HCT116 (cell line): ENCODE measurements around the gene CBLC. TPM values are rescaled to one million over a fixed set of nuclear protein-coding genes. Genes with fewer than 3 reads are reported as not detected.

Experiments used
- ATAC-seq: fragments of 200-7000 bp; cut with Tn5 transposase; 2 replicates; pipeline ENCODE4 v1.9.1; 2020; ENCODE audit warnings: mild to moderate bottlenecking, moderate library complexity
- BruUV-seq: library from RNA; stranded (reverse); fragments of 400-500 nt; replicated peaks from 2 replicates; lab custom pipeline; 2021; lab: Mats Ljungman, UMichigan
- CTCF ChIA-PET: fragments of 300-600 bp; sonication (Branson Sonifier 250); formaldehyde crosslinking; loops from one replicate; lab custom pipeline; 2021; ENCODE audit warnings: antibody characterized with exemption; lab: Charles Lee
- POLR2A ChIA-PET: fragments of 300-600, 350-600 bp; sonication (Branson Sonifier 250); formaldehyde crosslinking; loops from one replicate; lab custom pipeline; 2021; ENCODE audit warnings: antibody characterized with exemption; lab: Charles Lee
- RAD21 ChIA-PET, 2 experiments: fragments of 300-600 bp; sonication (Branson Sonifier 250); formaldehyde crosslinking; loops; one replicate each; lab custom pipeline; 2023; ENCODE audit warnings: low total read pairs in 2 of 2; ENCODE audit not compliant: uncharacterized antibody in 2 of 2, unreplicated experiment in 2 of 2, low non-redundant PET in 1 of 2; lab: Charles Lee
- DNase-seq: peaks from one replicate; pipeline ENCODE4 v3.0.0-alpha.2; 2010; ENCODE audit warnings: low read depth, low spot score
- H2AFZ ChIP-seq: fragments of 200-600 bp; shearing (Covaris generic), sonication (generic); 2 replicates; pipeline ENCODE4 v1.6.1; 2017; ENCODE audit warnings: low read depth, mixed run types, mixed read lengths, antibody characterized with exemption, low read length; ENCODE audit not compliant: poor library complexity, severe bottlenecking
- H3K27ac ChIP-seq: 2 replicates; pipeline ENCODE4 v1.5.1; 2012; ENCODE audit warnings: low read depth, low read length
- H3K27me3 ChIP-seq: fragments of 200-600 bp; sonication (generic); 2 replicates; pipeline ENCODE4 v1.6.1; 2016; ENCODE audit warnings: mixed run types, low read length, mixed read lengths; ENCODE audit not compliant: insufficient read depth
- H3K36me3 ChIP-seq, 2 experiments: fragments of 200-500 bp in 1 of 2; fragments of 200-600 bp in 1 of 2; sonication (Bioruptor generic) in 1 of 2; sonication (generic) in 1 of 2; 2 replicates each; pipeline versions ENCODE4 v1.5.1 to v1.6.1; 2014 to 2016; ENCODE audit warnings: low read length in 2 of 2, inconsistent platforms in 1 of 2, mixed read lengths in 1 of 2, mixed run types in 1 of 2; ENCODE audit not compliant: insufficient read depth in 2 of 2, control insufficient read depth in 1 of 2
- H3K4me1 ChIP-seq, 2 experiments: fragments of 200-600 bp in 1 of 2; sonication (generic) in 1 of 2; 2 replicates each; pipeline versions ENCODE4 v1.5.1 to v1.6.1; 2012 to 2017; ENCODE audit warnings: low read length in 2 of 2, inconsistent platforms in 1 of 2, mild to moderate bottlenecking in 1 of 2, mixed read lengths in 1 of 2, mixed run types in 1 of 2, moderate library complexity in 1 of 2; ENCODE audit not compliant: insufficient read depth in 2 of 2, control insufficient read depth in 1 of 2
- H3K4me2 ChIP-seq: fragments of 200-600 bp; sonication (generic); 2 replicates; pipeline ENCODE4 v1.6.1; 2017; ENCODE audit warnings: mixed run types, low read length, mixed read lengths
- H3K4me3 ChIP-seq, 2 experiments: fragments of 200-600 bp in 1 of 2; sonication (generic) in 1 of 2; replicated peaks in 1 of 2; 2 replicates each; pipeline ENCODE4 v1.5.1; 2011 to 2016; ENCODE audit warnings: low read length in 2 of 2, control low read depth in 1 of 2, low read depth in 1 of 2, mild to moderate bottlenecking in 1 of 2, mixed read lengths in 1 of 2, mixed run types in 1 of 2
- H3K79me2 ChIP-seq: fragments of 200-600 bp; sonication (generic); 2 replicates; pipeline ENCODE4 v1.6.1; 2017; ENCODE audit warnings: mild to moderate bottlenecking, mixed run types, low read length, moderate library complexity, mixed read lengths; ENCODE audit not compliant: insufficient read depth
- H3K9ac ChIP-seq: fragments of 200-600 bp; sonication (generic); 2 replicates; pipeline ENCODE4 v1.6.1; 2016; ENCODE audit warnings: low read length, mixed read lengths
- H3K9me2 ChIP-seq: fragments of 200-600 bp; sonication (generic), shearing (Covaris generic); 2 replicates; pipeline ENCODE4 v1.6.1; 2017; ENCODE audit warnings: mixed run types, mild to moderate bottlenecking, moderate library complexity; ENCODE audit not compliant: insufficient read depth
- H3K9me3 ChIP-seq, 2 experiments: fragments of 200-500 bp in 1 of 2; fragments of 200-600 bp in 1 of 2; sonication (Bioruptor generic) in 1 of 2; sonication (generic) in 1 of 2; 2 replicates each; pipeline ENCODE4 v1.6.1; 2014 to 2017; ENCODE audit warnings: low read length in 2 of 2, mixed read lengths in 2 of 2, inconsistent platforms in 1 of 2, low read depth in 1 of 2, mild to moderate bottlenecking in 1 of 2, mixed run types in 1 of 2, moderate library complexity in 1 of 2; ENCODE audit not compliant: control insufficient read depth in 1 of 2, insufficient read depth in 1 of 2
- H4K20me1 ChIP-seq: fragments of 200-600 bp; sonication (generic), shearing (Covaris generic); 2 replicates; pipeline ENCODE4 v1.6.1; 2017; ENCODE audit warnings: mixed run types, mild to moderate bottlenecking, moderate library complexity; ENCODE audit not compliant: insufficient read depth
- EZH2phosphoT487 ChIP-seq: fragments of 200-600 bp; IDR thresholded peaks from 2 replicates; pipeline ENCODE4 v1.6.1; 2018; ENCODE audit warnings: antibody characterized with exemption, borderline replicate concordance
- REST ChIP-seq: IDR thresholded peaks from 2 replicates; pipeline ENCODE4 v1.6.1; 2012; ENCODE audit warnings: low read depth
- ZNF274 ChIP-seq: fragments of 200-500 bp; sonication (Bioruptor generic); IDR thresholded peaks from 2 replicates; pipeline ENCODE4 v1.6.1; 2014; ENCODE audit warnings: mild to moderate bottlenecking, low read depth, low read length, inconsistent platforms
- intact Hi-C: fragments of 100-400 bp; cut with micrococcal nuclease; formaldehyde crosslinking; loops from 2 replicates; pipeline ENCODE4 v1.10.0; 2022
- total RNA-seq: library from RNA; stranded (reverse); gene quantifications from one replicate; pipeline ENCODE4 v1.2.1, GENCODE V29; 2021; ENCODE audit not compliant: unreplicated experiment

Gene CBLC
- total RNA-seq, 1 experiment from 2014 or later: 54.3 TPM

- Histone ChIP-seq H3K9me2 (no peaks in the 10 kb centered on the region), H4K20me1 (no peaks in the 10 kb centered on the region), H3K4me2 (no peak overlapping the region), H3K36me3 (peaks cover 3 to 7% of the 10 kb centered on the region in 2 experiments; a peak in 2 of 4 replicates), H3K79me2 (peaks cover 9% of the 10 kb centered on the region; the same call in 1 of the 2 replicates), H3K27ac (peak overlapping the region; percentile 30; the same call in 1 of the 2 replicates), H3K4me3 (no peak overlapping the region), H3K9me3 (no peaks in the 10 kb centered on the region), H3K27me3 (no peaks in the 10 kb centered on the region), H3K4me1 (peaks cover 25 to 46% of the 10 kb centered on the region in 2 experiments), H3K9ac (no peak overlapping the region), H2AFZ (no peak overlapping the region)
- CTCF ChIA-PET: no interaction called here
- TF ChIP-seq REST (no peak), ZNF274 (no peak), EZH2phosphoT487 (no peak)
- ATAC-seq: no peak
- BruUV-seq: no TSS peak
- RAD21 ChIA-PET: no interaction called here
- intact Hi-C loops: no loop called here
- DNase-seq: no peak
- POLR2A ChIA-PET: no interaction called here
Measured at GRCh38 chr19:44757057-44757734, 20.5 kb upstream of the CBLC start.
